Measurements from ENCODE around the gene EIF5B. TPM values are rescaled to one million over a fixed set of nuclear protein-coding genes. Genes with fewer than 3 reads are reported as not detected.
"Not testable (repeated sequence)": the region's sequence is repeated elsewhere in the genome, so short reads cannot be mapped to it uniquely, and the experiment has no call there.

EIF5B gene
- total and polyA plus RNA-seq, 2 donors (not counting 1 experiment from before 2014, with no cell fraction given): 4.5 to 32.8 TPM

- Histone ChIP-seq H3K9me3 (ENCODE audit: control extremely low read depth in 1 of 3, control insufficient read depth in 2 of 3, insufficient read depth in 1 of 3, low read length in 2 of 3) (no peaks in the 10 kb centered on the region), H3K9ac (ENCODE audit: low read length) (no peak overlapping the region), H3K36me3 (replicated peaks in 1 of 2; ENCODE audit: control extremely low read depth in 1 of 2, control insufficient read depth in 1 of 2, extremely low read depth in 1 of 2, insufficient read depth in 2 of 2, low read length in 1 of 2) (no peaks in the 10 kb centered on the region), H3K27ac (ENCODE audit: low read length in 2 of 2) (no peak overlapping the region), H2AFZ (ENCODE audit: insufficient read depth, low read depth, low read length, poor library complexity, severe bottlenecking) (no peak overlapping the region), H3K27me3 (replicated peaks in 1 of 4; ENCODE audit: control extremely low read depth in 1 of 4, control insufficient read depth in 3 of 4, insufficient read depth in 4 of 4, low read length in 3 of 4) (no peaks in the 10 kb centered on the region), H4K20me1 (ENCODE audit: control insufficient read depth, insufficient read depth, low read length, poor library complexity, severe bottlenecking) (peaks cover 39% of the 10 kb centered on the region), H3K4me1 (ENCODE audit: control insufficient read depth in 2 of 2, insufficient read depth in 2 of 2, low read length in 2 of 2) (peaks cover 5 to 20% of the 10 kb centered on the region in 2 donors), H3K4me2 (replicated peaks; ENCODE audit: low read depth, low read length, poor library complexity, severe bottlenecking) (no peak overlapping the region), H3K79me2 (ENCODE audit: control insufficient read depth, insufficient read depth, low read length) (peaks cover 91% of the 10 kb centered on the region), H3K4me3 (ENCODE audit: control extremely low read depth in 1 of 5, extremely low read depth in 1 of 5, insufficient read depth in 1 of 5, low read depth in 2 of 5, low read length in 4 of 5) (no peak overlapping the region)
- ChIA-PET CTCF (no interaction called here), POLR2A (no interaction called here)
- Mint-ChIP-seq H3K4me1 (peaks cover 52% of the 10 kb centered on the region), H3K27me3 (no peaks in the 10 kb centered on the region), H3K4me3 (no peak overlapping the region), H3K27ac (no peak overlapping the region), H3K9me3 (ENCODE audit: insufficient read depth) (no peaks in the 10 kb centered on the region)
- ATAC-seq (ENCODE audit: low read depth): no peak
- no peak for DNase-seq
- intact Hi-C loops (cut with micrococcal nuclease): no loop called here
- no peak for TF ChIP-seq EZH2 (IDR thresholded peaks at IDR 0.05; ENCODE audit: borderline replicate concordance, insufficient read depth, low read depth, low read length, poor library complexity, severe bottlenecking)
- TF ChIP-seq CTCF (IDR thresholded peaks at IDR 0.05): no peak
Measured at GRCh38 chr2:99350194-99350593, 13.0 kb downstream of the EIF5B start.

- Histone ChIP-seq H3K4me3 (ENCODE audit: control extremely low read depth in 1 of 5, extremely low read depth in 1 of 5, insufficient read depth in 1 of 5, low read depth in 2 of 5, low read length in 4 of 5) (no peak overlapping the region), H3K36me3 (replicated peaks in 1 of 2; ENCODE audit: control extremely low read depth in 1 of 2, control insufficient read depth in 1 of 2, extremely low read depth in 1 of 2, insufficient read depth in 2 of 2, low read length in 1 of 2) (no peaks in the 10 kb centered on the region), H3K27me3 (replicated peaks in 1 of 4; ENCODE audit: control extremely low read depth in 1 of 4, control insufficient read depth in 3 of 4, insufficient read depth in 4 of 4, low read length in 3 of 4) (no peaks in the 10 kb centered on the region), H3K9ac (ENCODE audit: low read length) (no peak overlapping the region), H3K79me2 (ENCODE audit: control insufficient read depth, insufficient read depth, low read length) (peaks cover 90% of the 10 kb centered on the region), H4K20me1 (ENCODE audit: control insufficient read depth, insufficient read depth, low read length, poor library complexity, severe bottlenecking) (peaks cover 45% of the 10 kb centered on the region), H2AFZ (ENCODE audit: insufficient read depth, low read depth, low read length, poor library complexity, severe bottlenecking) (no peak overlapping the region), H3K27ac (ENCODE audit: low read length in 2 of 2) (no peak overlapping the region), H3K4me1 (ENCODE audit: control insufficient read depth in 2 of 2, insufficient read depth in 2 of 2, low read length in 2 of 2) (peaks cover 13 to 31% of the 10 kb centered on the region in 2 donors), H3K9me3 (ENCODE audit: control extremely low read depth in 1 of 3, control insufficient read depth in 2 of 3, insufficient read depth in 1 of 3, low read length in 2 of 3) (no peaks in the 10 kb centered on the region), H3K4me2 (replicated peaks; ENCODE audit: low read depth, low read length, poor library complexity, severe bottlenecking) (no peak overlapping the region)
- Mint-ChIP-seq H3K27ac (no peak overlapping the region), H3K4me1 (peaks cover 54% of the 10 kb centered on the region), H3K27me3 (no peaks in the 10 kb centered on the region), H3K9me3 (ENCODE audit: insufficient read depth) (no peaks in the 10 kb centered on the region), H3K4me3 (no peak overlapping the region)
- intact Hi-C loops (cut with micrococcal nuclease): no loop called here
- ATAC-seq (ENCODE audit: low read depth) (no peak), DNase-seq (no peak)
- ChIA-PET CTCF (no interaction called here), POLR2A (no interaction called here)
- no peak for TF ChIP-seq CTCF (IDR thresholded peaks at IDR 0.05)
- WGBS (ENCODE audit: insufficient coverage): no CpG with 5 or more reads among the region's 1 CpG
Measured at GRCh38 chr2:99354070-99354469, 16.9 kb downstream of the EIF5B start.

- H3K27ac Mint-ChIP-seq: not testable (repeated sequence)
Measured at GRCh38 chr2:99354825-99355224, 17.6 kb downstream of the EIF5B start.

More at GRCh38 chr2:99354825-99355224, 17.6 kb downstream of the EIF5B start:
- H3K36me3 ChIP-seq (replicated peaks in 1 of 2; ENCODE audit: control extremely low read depth in 1 of 2, control insufficient read depth in 1 of 2, extremely low read depth in 1 of 2, insufficient read depth in 2 of 2, low read length in 1 of 2); DNase-seq; H3K27me3 Mint-ChIP-seq; H3K27ac ChIP-seq (ENCODE audit: low read length in 2 of 2); H3K9ac ChIP-seq (ENCODE audit: low read length); H2AFZ ChIP-seq (ENCODE audit: insufficient read depth, low read depth, low read length, poor library complexity, severe bottlenecking); intact Hi-C loops (cut with micrococcal nuclease); POLR2A ChIA-PET; H3K4me3 ChIP-seq (ENCODE audit: control extremely low read depth in 1 of 5, extremely low read depth in 1 of 5, insufficient read depth in 1 of 5, low read depth in 2 of 5, low read length in 4 of 5); H3K27me3 ChIP-seq (replicated peaks in 1 of 4; ENCODE audit: control extremely low read depth in 1 of 4, control insufficient read depth in 3 of 4, insufficient read depth in 4 of 4, low read length in 3 of 4); ATAC-seq (ENCODE audit: low read depth); CTCF ChIA-PET; H3K4me3 Mint-ChIP-seq; H3K4me2 ChIP-seq (replicated peaks; ENCODE audit: low read depth, low read length, poor library complexity, severe bottlenecking); H3K9me3 ChIP-seq (ENCODE audit: control extremely low read depth in 1 of 3, control insufficient read depth in 2 of 3, insufficient read depth in 1 of 3, low read length in 2 of 3); H3K9me3 Mint-ChIP-seq (ENCODE audit: insufficient read depth): not testable (repeated sequence)
- Histone ChIP-seq H3K4me1 (ENCODE audit: control insufficient read depth in 2 of 2, insufficient read depth in 2 of 2, low read length in 2 of 2) (peaks cover 13 to 31% of the 10 kb centered on the region in 2 donors), H3K79me2 (ENCODE audit: control insufficient read depth, insufficient read depth, low read length) (peaks cover 89% of the 10 kb centered on the region), H4K20me1 (ENCODE audit: control insufficient read depth, insufficient read depth, low read length, poor library complexity, severe bottlenecking) (peaks cover 45% of the 10 kb centered on the region)
- peaks cover 50% of the 10 kb centered on the region for H3K4me1 Mint-ChIP-seq
- WGBS (ENCODE audit: insufficient coverage): 98% methylated on average over 5 of the region's 8 CpGs

Data from B cell (primary cell).